Measurements from ENCODE around the gene VCAN. TPM values are rescaled to one million over a fixed set of nuclear protein-coding genes. Genes with fewer than 3 reads are reported as not detected.

VCAN gene
- total RNA-seq, 4 donors from 2014 or later = 9.4 to 49.2 (median 10.9) TPM

GRCh38 chr5:83583859-83584258, 112.3 kb downstream of the VCAN start:
- TF ChIP-seq POLR2AphosphoS5 (IDR thresholded peaks at IDR 0.05) = no peak
- no peak for TF ChIP-seq CTCF (IDR thresholded peaks at IDR 0.05)
- no peak for TF ChIP-seq EP300 (IDR thresholded peaks at IDR 0.05; ENCODE audit: low read depth)
- no peak for TF ChIP-seq POLR2A (IDR thresholded peaks at IDR 0.05)
- Histone ChIP-seq H3K4me3 (no peak overlapping the region), H3K9me3 (no peaks in the 10 kb centered on the region), H3K27me3 (no peaks in the 10 kb centered on the region), H3K27ac (no peak overlapping the region), H3K36me3 (no peaks in the 10 kb centered on the region), H3K4me1 (no peaks in the 10 kb centered on the region)
- no peak for DNase-seq
- intact Hi-C loops (cut with DNase I; ENCODE audit: low total_unique reads) (no loop called here), in situ Hi-C loops (cut with MboI; ENCODE audit: low pct_ligation_motif_present in 1 of 4, low pct_unique_long_range_greater_than_20kb in 1 of 4, low sequenced_read_pairs in 3 of 4) (no loop called here)

GRCh38 chr5:83586874-83587776, 115.6 kb downstream of the VCAN start:
- H3K36me3 ChIP-seq = no peaks in the 10 kb centered on the region
- H3K9me3 ChIP-seq = no peaks in the 10 kb centered on the region
- H3K4me1 ChIP-seq = no peaks in the 10 kb centered on the region
- no peak overlapping the region for H3K4me3 ChIP-seq
- TF ChIP-seq POLR2AphosphoS5 (IDR thresholded peaks at IDR 0.05) (no peak), POLR2A (IDR thresholded peaks at IDR 0.05) (no peak)
- intact Hi-C loops (cut with DNase I; ENCODE audit: low total_unique reads) = no loop called here
- WGBS, 2 donors (ENCODE audit: low coverage in 1 of 2) = 34 to 57% methylated on average over 3 of the region's 3 CpGs
- in situ Hi-C loops (cut with MboI; ENCODE audit: low pct_ligation_motif_present in 1 of 4, low pct_unique_long_range_greater_than_20kb in 1 of 4, low sequenced_read_pairs in 3 of 4) = no loop called here
- no peaks in the 10 kb centered on the region for H3K27me3 ChIP-seq
- no peak overlapping the region for H3K27ac ChIP-seq
- no peak for DNase-seq

- TF ChIP-seq EP300 (IDR thresholded peaks at IDR 0.05; ENCODE audit: low read depth) = no peak
- no peak for TF ChIP-seq POLR2A (IDR thresholded peaks at IDR 0.05)
- intact Hi-C loops (cut with DNase I; ENCODE audit: low total_unique reads) = no loop called here
- H3K36me3 ChIP-seq = no peaks in the 10 kb centered on the region
- no peaks in the 10 kb centered on the region for H3K27me3 ChIP-seq
- DNase-seq = no peak
- WGBS, 2 donors (ENCODE audit: low coverage in 1 of 2) = 60 to 71% methylated on average over 1 of the region's 1 CpG
- H3K4me3 ChIP-seq = no peak overlapping the region
- in situ Hi-C loops (cut with MboI; ENCODE audit: low pct_ligation_motif_present in 1 of 4, low pct_unique_long_range_greater_than_20kb in 1 of 4, low sequenced_read_pairs in 3 of 4) = no loop called here
- H3K27ac ChIP-seq = no peak overlapping the region
- no peaks in the 10 kb centered on the region for H3K4me1 ChIP-seq
- H3K9me3 ChIP-seq = no peaks in the 10 kb centered on the region
Measured at GRCh38 chr5:83589786-83590185, 118.2 kb downstream of the VCAN start.

GRCh38 chr5:83590966-83591365, 119.4 kb downstream of the VCAN start:
- no peak for DNase-seq
- Histone ChIP-seq H3K4me3 (no peak overlapping the region), H3K27ac (no peak overlapping the region), H3K36me3 (no peaks in the 10 kb centered on the region), H3K9me3 (no peaks in the 10 kb centered on the region), H3K27me3 (no peaks in the 10 kb centered on the region), H3K4me1 (no peaks in the 10 kb centered on the region)
- 41 to 57% methylated on average over 4 of the region's 4 CpGs for WGBS, 2 donors (ENCODE audit: low coverage in 1 of 2)
- in situ Hi-C loops (cut with MboI; ENCODE audit: low pct_ligation_motif_present in 1 of 4, low pct_unique_long_range_greater_than_20kb in 1 of 4, low sequenced_read_pairs in 3 of 4) (no loop called here), intact Hi-C loops (cut with DNase I; ENCODE audit: low total_unique reads) (loop anchor here (1.0 kb wide), 1 partner anchor 22 kb away; no protein-coding TSS in a partner anchor)
- TF ChIP-seq POLR2AphosphoS5 (IDR thresholded peaks at IDR 0.05) = no peak
- TF ChIP-seq POLR2A (IDR thresholded peaks at IDR 0.05) = no peak
- no peak for TF ChIP-seq EP300 (IDR thresholded peaks at IDR 0.05; ENCODE audit: low read depth)
- no peak for TF ChIP-seq CTCF (IDR thresholded peaks at IDR 0.05)

GRCh38 chr5:83595217-83595616, 123.7 kb downstream of the VCAN start:
- H3K9me3 ChIP-seq = no peaks in the 10 kb centered on the region
- intact Hi-C loops (cut with DNase I; ENCODE audit: low total_unique reads) (no loop called here), in situ Hi-C loops (cut with MboI; ENCODE audit: low pct_ligation_motif_present in 1 of 4, low pct_unique_long_range_greater_than_20kb in 1 of 4, low sequenced_read_pairs in 3 of 4) (no loop called here)
- TF ChIP-seq CTCF (IDR thresholded peaks at IDR 0.05) (no peak), EP300 (IDR thresholded peaks at IDR 0.05; ENCODE audit: low read depth) (no peak), POLR2AphosphoS5 (IDR thresholded peaks at IDR 0.05) (no peak)
- WGBS, 2 donors (ENCODE audit: low coverage in 1 of 2) = 96% methylated on average over 3 of the region's 3 CpGs
- no peak overlapping the region for H3K27ac ChIP-seq
- H3K27me3 ChIP-seq = no peaks in the 10 kb centered on the region
- H3K36me3 ChIP-seq = no peaks in the 10 kb centered on the region
- no peak overlapping the region for H3K4me3 ChIP-seq
- no peaks in the 10 kb centered on the region for H3K4me1 ChIP-seq
- no peak for DNase-seq

All from transverse colon (tissue), 4 donors.